HG02759 (cell line): ENCODE measurements around the gene LTBP4.
"Not testable (repeated sequence)": the region's sequence is repeated elsewhere in the genome, so short reads cannot be mapped to it uniquely, and the experiment has no call there.

Source experiments
- ATAC-seq: cut with Tn5 transposase; IDR thresholded peaks from one replicate; pipeline ENCODE4 v1.9.1; 2021; ENCODE audit warnings: mild to moderate bottlenecking, moderate library complexity; ENCODE audit not compliant: unreplicated experiment

The LTBP4 gene

GRCh38 chr19:40611096-40611495 lies 9.9 kb downstream of the LTBP4 start:
- no peak for ATAC-seq

DNA sequence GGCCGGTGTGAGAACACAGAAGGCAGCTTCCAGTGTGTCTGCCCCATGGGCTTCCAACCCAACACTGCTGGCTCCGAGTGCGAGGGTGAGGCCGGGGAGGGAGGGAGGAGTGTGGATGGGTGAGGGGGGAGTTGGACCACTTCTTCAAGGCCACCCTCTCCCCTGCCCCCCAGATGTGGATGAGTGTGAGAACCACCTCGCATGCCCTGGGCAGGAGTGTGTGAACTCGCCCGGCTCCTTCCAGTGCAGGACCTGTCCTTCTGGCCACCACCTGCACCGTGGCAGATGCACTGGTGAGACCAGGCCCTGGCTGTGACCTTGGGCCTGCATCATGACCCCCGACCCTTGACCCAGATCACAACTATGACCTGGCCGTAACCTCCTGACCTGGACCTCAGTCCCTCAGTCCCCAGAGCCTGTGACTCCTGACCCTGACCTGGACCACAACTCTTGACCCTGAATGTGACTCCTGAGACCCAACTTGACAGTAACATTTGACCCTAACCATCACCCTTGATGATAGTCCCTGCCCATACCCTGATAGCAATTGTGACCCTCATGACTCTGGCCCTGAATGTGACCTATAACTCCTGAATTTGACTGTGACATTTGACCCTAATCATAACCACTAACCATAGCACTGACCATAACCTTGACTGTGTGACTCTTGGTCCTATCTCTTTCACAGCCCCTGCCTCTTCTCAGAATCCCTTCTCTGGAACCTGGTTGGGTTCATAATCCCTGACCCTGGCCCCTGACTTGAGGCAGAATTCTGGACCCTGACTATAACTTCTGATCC lies 10.9 kb downstream of the LTBP4 start:
- ATAC-seq: no peak

DNA sequence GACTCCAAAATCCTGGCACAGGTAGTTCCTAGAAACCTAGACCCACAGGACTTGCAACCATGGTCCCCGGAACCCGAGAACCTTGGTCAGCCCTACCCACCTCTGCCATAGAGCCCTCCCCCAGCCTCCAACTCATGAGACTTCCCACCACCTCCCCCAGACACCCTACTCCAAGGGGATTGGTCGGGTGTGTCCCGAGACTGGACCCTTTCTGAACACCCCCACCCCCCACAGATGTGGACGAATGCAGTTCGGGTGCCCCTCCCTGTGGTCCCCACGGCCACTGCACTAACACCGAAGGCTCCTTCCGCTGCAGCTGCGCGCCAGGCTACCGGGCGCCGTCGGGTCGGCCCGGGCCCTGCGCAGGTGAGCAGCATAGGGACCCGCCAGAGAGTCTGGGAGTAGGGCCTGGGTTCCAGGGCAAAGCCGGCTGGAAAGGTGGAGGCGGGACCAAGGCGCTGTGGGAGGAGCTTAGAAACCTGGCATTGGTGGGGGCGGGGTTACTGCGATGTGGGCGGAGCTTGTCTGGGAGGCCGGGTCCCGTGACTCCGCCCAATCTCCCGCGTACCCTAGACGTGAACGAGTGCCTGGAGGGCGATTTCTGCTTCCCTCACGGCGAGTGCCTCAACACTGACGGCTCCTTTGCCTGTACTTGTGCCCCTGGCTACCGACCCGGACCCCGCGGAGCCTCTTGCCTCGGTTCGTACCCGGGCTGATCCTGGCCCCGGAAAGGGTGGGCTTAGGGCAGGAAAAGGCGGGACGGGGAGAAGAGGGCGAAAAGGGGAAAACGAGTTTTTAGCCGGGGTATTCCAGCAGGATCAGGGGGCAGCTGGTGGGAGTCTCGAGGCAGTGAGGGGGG lies 11.9 kb downstream of the LTBP4 start:
- no peak for ATAC-seq

DNA sequence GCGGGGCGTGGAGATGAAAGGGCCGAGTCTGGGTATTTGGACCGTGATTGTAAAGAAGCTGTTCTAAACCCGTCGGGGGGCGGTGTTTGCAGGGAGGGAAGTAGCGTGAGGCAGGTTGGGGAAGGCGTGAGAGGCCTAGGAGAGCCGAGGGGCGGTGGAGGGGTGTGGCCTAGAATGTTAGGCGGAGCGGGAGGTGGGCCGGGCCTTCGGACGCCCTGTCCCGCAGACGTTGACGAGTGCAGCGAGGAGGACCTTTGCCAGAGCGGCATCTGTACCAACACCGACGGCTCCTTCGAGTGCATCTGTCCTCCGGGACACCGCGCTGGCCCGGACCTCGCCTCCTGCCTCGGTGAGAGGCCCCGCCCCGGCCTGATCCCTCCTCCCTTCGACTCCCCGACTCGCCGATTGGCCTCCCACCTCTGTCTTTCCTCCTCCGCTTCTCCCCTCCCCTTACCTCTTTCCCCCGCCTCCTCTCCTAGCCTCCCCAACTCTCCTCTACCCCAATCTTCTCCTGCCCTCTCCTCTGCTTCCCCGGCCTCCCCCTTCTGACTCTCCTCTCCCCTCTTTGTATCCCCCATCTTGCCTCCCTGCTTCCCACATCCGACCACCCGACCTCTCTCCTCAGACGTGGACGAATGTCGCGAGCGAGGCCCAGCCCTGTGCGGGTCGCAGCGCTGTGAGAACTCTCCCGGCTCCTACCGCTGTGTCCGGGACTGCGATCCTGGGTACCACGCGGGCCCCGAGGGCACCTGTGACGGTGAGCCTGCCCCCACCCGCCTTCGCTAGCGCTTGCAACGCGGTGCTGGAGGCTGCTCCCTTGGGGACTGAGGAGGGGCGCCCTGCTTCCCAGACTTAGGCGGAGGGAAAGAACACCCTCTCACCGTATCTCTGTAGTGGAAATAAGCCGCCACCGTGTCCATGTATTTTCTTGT lies 12.8 kb downstream of the LTBP4 start:
- peak; percentile 49 for ATAC-seq

- no peak for ATAC-seq
Observed at GRCh38 chr19:40614622-40615411, 13.6 kb downstream of the LTBP4 start.

- no peak for ATAC-seq
Observed at GRCh38 chr19:40616178-40616577, 15.0 kb downstream of the LTBP4 start.

- ATAC-seq: no peak
Observed at GRCh38 chr19:40616941-40617340, 15.8 kb downstream of the LTBP4 start.

GRCh38 chr19:40617961-40618360 lies 16.8 kb downstream of the LTBP4 start:
- no peak for ATAC-seq

- ATAC-seq: no peak
Observed at GRCh38 chr19:40619333-40620160, 18.4 kb downstream of the LTBP4 start.

DNA sequence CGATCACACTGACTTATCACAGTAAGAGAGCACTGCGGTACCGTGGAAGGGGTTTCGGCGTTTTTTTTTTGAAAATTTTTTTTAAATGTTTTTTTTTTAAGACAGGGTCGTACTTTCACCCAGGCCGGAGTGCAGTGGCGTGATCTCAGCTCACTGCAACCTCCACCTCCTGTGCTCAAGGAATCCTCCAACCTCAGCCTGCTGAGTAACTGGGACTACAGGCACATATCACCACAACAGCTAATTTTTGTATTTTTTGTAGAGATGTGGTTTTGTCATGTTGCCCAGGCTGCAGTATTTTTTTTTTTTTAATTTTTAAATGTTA lies 19.0 kb downstream of the LTBP4 start:
- no peak for ATAC-seq

DNA sequence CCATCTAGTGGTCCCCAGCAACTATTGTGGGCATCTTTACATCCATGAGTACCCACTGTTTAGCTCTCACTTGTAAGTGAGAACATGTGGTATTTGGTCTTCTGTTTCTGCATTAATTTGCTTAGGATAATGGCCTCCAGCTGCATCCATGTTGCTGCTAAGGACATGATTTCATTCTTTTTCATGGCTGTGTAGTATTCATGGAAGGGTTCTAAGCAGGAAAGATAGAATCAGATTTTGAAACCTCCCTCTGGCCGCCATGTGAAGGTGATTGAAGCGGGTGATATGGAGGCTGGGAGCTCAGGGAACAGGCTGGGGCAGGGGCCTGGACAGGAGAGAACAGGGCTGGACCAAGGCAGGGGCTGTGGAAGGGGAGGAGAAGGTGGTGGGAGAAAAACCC lies 20.1 kb downstream of the LTBP4 start:
- ATAC-seq: no peak

DNA sequence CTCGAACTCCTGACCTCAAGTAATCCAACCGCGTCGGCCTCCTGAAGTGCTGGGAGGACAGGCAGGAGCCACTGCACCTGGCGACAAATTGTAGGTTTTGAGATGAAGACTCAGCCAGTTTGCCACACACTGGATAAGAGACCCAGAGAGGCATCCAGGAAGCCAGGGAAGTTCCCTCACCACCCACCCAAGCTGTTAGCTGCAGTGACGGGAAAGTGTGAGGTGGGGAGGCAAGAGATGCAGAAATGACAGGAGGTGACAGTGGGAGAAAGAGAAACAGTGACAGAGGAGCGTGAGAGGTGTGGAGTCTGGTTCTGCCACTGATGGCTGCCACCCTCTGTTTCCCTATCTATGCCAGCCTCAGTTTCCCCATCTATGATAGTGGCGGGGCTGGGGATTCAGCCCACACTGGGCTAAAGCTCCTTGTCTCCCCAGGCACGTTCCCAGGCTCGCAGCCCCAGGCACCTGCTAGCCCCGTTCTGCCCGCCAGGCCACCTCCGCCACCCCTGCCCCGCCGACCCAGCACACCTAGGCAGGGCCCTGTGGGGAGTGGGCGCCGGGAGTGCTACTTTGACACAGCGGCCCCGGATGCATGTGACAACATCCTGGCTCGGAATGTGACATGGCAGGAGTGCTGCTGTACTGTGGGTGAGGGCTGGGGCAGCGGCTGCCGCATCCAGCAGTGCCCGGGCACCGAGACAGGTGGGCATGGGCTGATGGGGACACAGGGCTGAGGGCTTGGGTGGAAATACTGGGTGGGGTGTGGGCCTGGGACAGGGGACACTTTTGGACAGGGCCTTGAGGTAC lies 21.0 kb downstream of the LTBP4 start:
- no peak for ATAC-seq

DNA sequence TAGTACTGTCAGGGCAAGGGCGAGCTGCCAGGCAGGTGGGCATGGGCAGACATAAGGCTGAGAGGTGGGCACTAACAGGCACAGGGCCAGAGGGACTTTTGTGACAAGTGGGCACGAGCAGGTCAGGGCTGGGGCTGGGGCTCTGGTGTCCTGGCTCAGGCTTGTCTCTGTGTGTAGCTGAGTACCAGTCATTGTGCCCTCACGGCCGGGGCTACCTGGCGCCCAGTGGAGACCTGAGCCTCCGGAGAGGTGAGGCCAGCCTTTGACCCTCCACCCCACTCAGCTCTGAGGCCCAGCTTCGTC lies 21.6 kb downstream of the LTBP4 start:
- no peak for ATAC-seq

- no peak for ATAC-seq
Observed at GRCh38 chr19:40623403-40624251, 22.5 kb downstream of the LTBP4 start.

DNA sequence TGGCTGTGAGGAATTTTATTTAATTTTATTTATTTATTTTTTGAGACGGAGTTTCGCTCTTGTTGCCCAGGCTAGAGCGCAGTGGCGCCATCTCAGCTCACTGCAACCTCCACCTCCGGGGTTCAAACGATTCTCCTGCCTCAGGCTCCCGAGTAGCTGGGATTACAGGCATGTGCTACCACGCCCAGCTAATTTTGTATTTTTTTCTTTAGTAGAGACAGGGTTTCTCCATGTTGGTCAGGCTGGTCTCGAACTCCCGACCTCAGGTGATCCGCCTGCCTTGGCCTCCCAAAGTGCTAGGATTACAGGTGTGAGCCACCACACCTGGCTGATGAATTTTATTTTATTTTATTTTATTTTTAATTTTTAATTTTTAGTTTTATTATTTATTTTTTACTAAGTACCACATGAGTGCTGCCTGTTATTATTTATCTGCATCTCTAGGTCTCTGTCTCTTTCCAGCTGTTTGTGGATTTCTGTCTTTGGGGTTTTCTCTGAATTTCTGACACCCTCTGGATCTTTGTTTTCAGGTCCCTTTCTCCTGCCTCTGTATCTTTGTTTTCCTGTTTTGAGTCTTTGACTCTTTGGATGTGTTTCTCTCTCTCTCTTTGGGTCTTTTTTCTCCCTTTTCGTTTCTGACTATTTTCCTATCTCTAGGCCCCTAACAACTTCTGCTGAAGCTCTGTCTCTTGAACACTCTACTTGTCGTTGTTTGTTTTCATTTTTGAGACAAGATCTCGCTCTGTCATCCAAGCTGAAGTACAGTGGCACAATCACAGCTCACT lies 23.4 kb downstream of the LTBP4 start:
- not testable (repeated sequence) for ATAC-seq

DNA sequence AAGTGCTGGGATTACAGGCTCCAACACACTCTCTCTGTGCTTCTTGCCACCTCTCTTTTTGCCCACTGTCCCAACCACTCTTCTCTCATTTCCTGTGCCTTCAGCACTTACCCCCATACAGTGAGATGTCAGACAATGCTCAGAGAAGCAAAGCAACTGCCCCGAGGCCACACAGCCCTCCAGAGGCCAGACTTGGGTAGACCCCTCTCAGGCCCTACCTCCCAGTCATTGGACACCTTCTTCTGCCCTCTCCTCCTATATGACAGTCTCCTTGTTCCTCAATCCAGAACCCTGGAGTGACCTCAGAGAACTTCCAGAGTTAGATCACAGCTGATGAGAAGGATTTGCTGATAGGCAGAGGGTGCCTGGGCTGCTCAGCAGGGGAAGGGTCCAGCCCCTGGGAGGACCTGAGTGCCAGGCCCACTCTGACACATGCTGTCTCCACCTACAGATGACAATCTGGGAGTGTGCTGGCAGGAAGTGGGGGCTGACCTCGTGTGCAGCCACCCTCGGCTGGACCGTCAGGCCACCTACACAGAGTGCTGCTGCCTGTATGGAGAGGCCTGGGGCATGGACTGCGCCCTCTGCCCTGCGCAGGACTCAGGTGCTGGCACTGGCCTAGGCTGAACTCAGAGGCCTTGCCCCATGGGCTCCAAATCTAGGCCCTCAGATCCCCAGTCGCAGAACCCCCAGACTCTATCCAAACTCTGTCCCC lies 24.4 kb downstream of the LTBP4 start:
- ATAC-seq: no peak

GRCh38 chr19:40626918-40627317 lies 25.7 kb downstream of the LTBP4 start:
- no peak for ATAC-seq
